ENCODE results near the gene ARSG. TPM values are rescaled to one million over a fixed set of nuclear protein-coding genes. Genes with fewer than 3 reads are reported as not detected.
"Not testable (repeated sequence)": the region's sequence is repeated elsewhere in the genome, so short reads cannot be mapped to it uniquely, and the experiment has no call there.

ARSG gene
- total and polyA plus RNA-seq, 4 donors, result 1.5 to 5.4 (median 2.3) TPM

DNA sequence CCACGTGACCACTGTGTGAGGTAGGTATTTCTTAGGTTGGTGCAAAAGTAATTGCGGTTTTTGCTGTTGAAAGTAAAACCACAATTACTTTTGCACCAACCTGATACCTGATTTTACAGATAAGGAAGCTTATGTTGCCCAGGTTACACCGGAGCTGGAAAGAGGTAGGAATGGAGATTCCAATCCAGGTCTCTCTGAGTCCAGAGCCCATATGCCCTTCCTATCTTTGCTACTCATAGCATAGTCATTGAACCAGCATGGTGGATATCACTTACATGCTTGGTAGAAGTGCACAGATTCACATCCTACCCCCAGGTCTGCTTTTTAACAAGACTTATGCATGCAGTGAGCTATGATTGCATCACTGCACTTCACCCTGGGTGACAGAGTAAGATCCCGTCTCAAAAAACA is 61.8 kb downstream of the ARSG start:
- H3K36me3 ChIP-seq (ENCODE audit: control insufficient read depth in 4 of 4, insufficient read depth in 3 of 4, low read depth in 1 of 4, low read length in 3 of 4), result no peaks in the 10 kb centered on the region
- no peak overlapping the region for H3K27ac ChIP-seq (ENCODE audit: low read depth in 1 of 2, low read length in 2 of 2)
- TF ChIP-seq RAD21 (IDR thresholded peaks at IDR 0.05) (no peak), TAF1 (conservative IDR thresholded peaks at IDR 0.05) (no peak), SP1 (IDR thresholded peaks at IDR 0.05) (no peak), FOXA2 (IDR thresholded peaks at IDR 0.05) (no peak), YY1 (IDR thresholded peaks at IDR 0.05) (no peak), RXRA (IDR thresholded peaks at IDR 0.05) (no peak), NR2F2 (IDR thresholded peaks at IDR 0.05) (no peak), EGR1 (IDR thresholded peaks at IDR 0.05; ENCODE audit: low read depth in 2 of 2) (no peak), HNF4G (IDR thresholded peaks at IDR 0.05) (no peak), HNF4A (conservative IDR thresholded peaks at IDR 0.05) (no peak), GABPA (IDR thresholded peaks at IDR 0.05 in 1 of 2, conservative IDR thresholded peaks at IDR 0.05 in 1 of 2) (no peak), FOXA1 (IDR thresholded peaks at IDR 0.05) (no peak), JUND (IDR thresholded peaks at IDR 0.05) (no peak)
- TF ChIP-seq, protein P1, sequence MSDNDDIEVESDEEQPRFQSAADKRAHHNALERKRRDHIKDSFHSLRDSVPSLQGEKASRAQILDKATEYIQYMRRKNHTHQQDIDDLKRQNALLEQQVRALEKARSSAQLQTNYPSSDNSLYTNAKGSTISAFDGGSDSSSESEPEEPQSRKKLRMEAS (IDR thresholded peaks at IDR 0.05), result no peak
- TF ChIP-seq, protein P2, sequence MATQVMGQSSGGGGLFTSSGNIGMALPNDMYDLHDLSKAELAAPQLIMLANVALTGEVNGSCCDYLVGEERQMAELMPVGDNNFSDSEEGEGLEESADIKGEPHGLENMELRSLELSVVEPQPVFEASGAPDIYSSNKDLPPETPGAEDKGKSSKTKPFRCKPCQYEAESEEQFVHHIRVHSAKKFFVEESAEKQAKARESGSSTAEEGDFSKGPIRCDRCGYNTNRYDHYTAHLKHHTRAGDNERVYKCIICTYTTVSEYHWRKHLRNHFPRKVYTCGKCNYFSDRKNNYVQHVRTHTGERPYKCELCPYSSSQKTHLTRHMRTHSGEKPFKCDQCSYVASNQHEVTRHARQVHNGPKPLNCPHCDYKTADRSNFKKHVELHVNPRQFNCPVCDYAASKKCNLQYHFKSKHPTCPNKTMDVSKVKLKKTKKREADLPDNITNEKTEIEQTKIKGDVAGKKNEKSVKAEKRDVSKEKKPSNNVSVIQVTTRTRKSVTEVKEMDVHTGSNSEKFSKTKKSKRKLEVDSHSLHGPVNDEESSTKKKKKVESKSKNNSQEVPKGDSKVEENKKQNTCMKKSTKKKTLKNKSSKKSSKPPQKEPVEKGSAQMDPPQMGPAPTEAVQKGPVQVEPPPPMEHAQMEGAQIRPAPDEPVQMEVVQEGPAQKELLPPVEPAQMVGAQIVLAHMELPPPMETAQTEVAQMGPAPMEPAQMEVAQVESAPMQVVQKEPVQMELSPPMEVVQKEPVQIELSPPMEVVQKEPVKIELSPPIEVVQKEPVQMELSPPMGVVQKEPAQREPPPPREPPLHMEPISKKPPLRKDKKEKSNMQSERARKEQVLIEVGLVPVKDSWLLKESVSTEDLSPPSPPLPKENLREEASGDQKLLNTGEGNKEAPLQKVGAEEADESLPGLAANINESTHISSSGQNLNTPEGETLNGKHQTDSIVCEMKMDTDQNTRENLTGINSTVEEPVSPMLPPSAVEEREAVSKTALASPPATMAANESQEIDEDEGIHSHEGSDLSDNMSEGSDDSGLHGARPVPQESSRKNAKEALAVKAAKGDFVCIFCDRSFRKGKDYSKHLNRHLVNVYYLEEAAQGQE (IDR thresholded peaks at IDR 0.05), result no peak
- TF ChIP-seq, protein P3, sequence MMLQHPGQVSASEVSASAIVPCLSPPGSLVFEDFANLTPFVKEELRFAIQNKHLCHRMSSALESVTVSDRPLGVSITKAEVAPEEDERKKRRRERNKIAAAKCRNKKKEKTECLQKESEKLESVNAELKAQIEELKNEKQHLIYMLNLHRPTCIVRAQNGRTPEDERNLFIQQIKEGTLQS (IDR thresholded peaks at IDR 0.05), result no peak
- TF ChIP-seq, protein P4, sequence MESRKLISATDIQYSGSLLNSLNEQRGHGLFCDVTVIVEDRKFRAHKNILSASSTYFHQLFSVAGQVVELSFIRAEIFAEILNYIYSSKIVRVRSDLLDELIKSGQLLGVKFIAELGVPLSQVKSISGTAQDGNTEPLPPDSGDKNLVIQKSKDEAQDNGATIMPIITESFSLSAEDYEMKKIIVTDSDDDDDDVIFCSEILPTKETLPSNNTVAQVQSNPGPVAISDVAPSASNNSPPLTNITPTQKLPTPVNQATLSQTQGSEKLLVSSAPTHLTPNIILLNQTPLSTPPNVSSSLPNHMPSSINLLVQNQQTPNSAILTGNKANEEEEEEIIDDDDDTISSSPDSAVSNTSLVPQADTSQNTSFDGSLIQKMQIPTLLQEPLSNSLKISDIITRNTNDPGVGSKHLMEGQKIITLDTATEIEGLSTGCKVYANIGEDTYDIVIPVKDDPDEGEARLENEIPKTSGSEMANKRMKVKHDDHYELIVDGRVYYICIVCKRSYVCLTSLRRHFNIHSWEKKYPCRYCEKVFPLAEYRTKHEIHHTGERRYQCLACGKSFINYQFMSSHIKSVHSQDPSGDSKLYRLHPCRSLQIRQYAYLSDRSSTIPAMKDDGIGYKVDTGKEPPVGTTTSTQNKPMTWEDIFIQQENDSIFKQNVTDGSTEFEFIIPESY (IDR thresholded peaks at IDR 0.05), result no peak
- TF ChIP-seq, protein P5, sequence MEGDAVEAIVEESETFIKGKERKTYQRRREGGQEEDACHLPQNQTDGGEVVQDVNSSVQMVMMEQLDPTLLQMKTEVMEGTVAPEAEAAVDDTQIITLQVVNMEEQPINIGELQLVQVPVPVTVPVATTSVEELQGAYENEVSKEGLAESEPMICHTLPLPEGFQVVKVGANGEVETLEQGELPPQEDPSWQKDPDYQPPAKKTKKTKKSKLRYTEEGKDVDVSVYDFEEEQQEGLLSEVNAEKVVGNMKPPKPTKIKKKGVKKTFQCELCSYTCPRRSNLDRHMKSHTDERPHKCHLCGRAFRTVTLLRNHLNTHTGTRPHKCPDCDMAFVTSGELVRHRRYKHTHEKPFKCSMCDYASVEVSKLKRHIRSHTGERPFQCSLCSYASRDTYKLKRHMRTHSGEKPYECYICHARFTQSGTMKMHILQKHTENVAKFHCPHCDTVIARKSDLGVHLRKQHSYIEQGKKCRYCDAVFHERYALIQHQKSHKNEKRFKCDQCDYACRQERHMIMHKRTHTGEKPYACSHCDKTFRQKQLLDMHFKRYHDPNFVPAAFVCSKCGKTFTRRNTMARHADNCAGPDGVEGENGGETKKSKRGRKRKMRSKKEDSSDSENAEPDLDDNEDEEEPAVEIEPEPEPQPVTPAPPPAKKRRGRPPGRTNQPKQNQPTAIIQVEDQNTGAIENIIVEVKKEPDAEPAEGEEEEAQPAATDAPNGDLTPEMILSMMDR (IDR thresholded peaks at IDR 0.05; ENCODE audit: low read depth, low read length, missing input control), result no peak
- H3K27me3 ChIP-seq (ENCODE audit: control insufficient read depth in 4 of 4, insufficient read depth in 4 of 4, low read length in 3 of 4), result no peaks in the 10 kb centered on the region
- no peak overlapping the region for H3K9ac ChIP-seq (ENCODE audit: low read depth in 1 of 2, low read length in 2 of 2)
- WGBS, result 72% methylated on average over 4 of the region's 4 CpGs
- DNase-seq (ENCODE audit: low spot score), result no peak
- no peak overlapping the region for H3K4me3 ChIP-seq (ENCODE audit: low read depth in 1 of 3, low read length in 3 of 3)
- no peaks in the 10 kb centered on the region for H3K9me3 ChIP-seq (ENCODE audit: control insufficient read depth in 4 of 4, low read length in 3 of 4)
- H3K4me1 ChIP-seq (ENCODE audit: control insufficient read depth in 4 of 4, insufficient read depth in 4 of 4, low read length in 3 of 4), result no peaks in the 10 kb centered on the region

DNA sequence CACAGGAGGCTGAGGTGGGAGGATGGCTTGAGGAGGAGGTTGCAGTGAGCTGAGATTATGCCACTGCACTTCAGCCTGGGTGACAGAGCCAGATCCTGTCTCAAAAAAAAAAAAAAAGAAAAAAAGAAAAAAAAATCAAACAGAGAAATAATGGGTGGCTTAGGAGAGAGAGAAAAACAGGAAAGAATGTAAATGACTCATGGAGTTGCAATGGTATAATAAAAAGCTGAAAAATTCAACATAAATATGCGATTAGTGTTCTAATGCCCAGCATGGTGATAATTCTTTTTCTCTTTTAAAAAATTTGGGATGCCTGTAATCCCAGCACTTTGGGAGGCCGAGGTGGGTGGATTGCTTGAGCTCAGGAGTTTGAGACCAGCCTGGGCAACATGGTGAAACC is 63.0 kb downstream of the ARSG start:
- not testable (repeated sequence) for H3K4me3 ChIP-seq (ENCODE audit: low read depth in 1 of 3, low read length in 3 of 3); H3K9ac ChIP-seq (ENCODE audit: low read depth in 1 of 2, low read length in 2 of 2); H3K36me3 ChIP-seq (ENCODE audit: control insufficient read depth in 4 of 4, insufficient read depth in 3 of 4, low read depth in 1 of 4, low read length in 3 of 4); H3K4me1 ChIP-seq (ENCODE audit: control insufficient read depth in 4 of 4, insufficient read depth in 4 of 4, low read length in 3 of 4); H3K27ac ChIP-seq (ENCODE audit: low read depth in 1 of 2, low read length in 2 of 2); H3K27me3 ChIP-seq (ENCODE audit: control insufficient read depth in 4 of 4, insufficient read depth in 4 of 4, low read length in 3 of 4); H3K9me3 ChIP-seq (ENCODE audit: control insufficient read depth in 4 of 4, low read length in 3 of 4); DNase-seq (ENCODE audit: low spot score)
- 95% methylated on average over 2 of the region's 2 CpGs for WGBS

DNA sequence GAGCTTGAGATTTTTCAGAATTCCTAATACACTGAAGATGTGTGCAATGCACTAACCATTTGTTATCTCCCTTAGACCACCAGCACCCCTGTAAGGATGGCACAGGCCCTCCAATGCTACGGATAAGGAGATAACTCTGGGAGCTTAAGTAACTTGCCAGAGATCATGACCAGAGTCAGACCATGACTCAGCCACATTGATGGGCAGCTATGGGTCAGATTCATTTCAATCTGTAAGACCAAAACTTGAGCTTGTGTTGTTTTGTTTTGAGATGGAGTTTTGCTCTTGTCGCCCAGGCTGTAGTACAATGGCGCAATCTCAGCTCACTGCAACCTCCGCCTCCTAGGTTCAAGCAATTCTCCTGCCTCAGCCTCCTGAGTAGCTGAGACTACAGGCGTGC is 63.8 kb downstream of the ARSG start:
- 95% methylated on average over 5 of the region's 5 CpGs for WGBS
- not testable (repeated sequence) for H3K9ac ChIP-seq (ENCODE audit: low read depth in 1 of 2, low read length in 2 of 2); H3K36me3 ChIP-seq (ENCODE audit: control insufficient read depth in 4 of 4, insufficient read depth in 3 of 4, low read depth in 1 of 4, low read length in 3 of 4); H3K27me3 ChIP-seq (ENCODE audit: control insufficient read depth in 4 of 4, insufficient read depth in 4 of 4, low read length in 3 of 4); DNase-seq (ENCODE audit: low spot score); H3K4me1 ChIP-seq (ENCODE audit: control insufficient read depth in 4 of 4, insufficient read depth in 4 of 4, low read length in 3 of 4); H3K27ac ChIP-seq (ENCODE audit: low read depth in 1 of 2, low read length in 2 of 2); H3K9me3 ChIP-seq (ENCODE audit: control insufficient read depth in 4 of 4, low read length in 3 of 4); H3K4me3 ChIP-seq (ENCODE audit: low read depth in 1 of 3, low read length in 3 of 3)
